ENCODE results near the gene ANXA2.

The ANXA2 gene

DNA sequence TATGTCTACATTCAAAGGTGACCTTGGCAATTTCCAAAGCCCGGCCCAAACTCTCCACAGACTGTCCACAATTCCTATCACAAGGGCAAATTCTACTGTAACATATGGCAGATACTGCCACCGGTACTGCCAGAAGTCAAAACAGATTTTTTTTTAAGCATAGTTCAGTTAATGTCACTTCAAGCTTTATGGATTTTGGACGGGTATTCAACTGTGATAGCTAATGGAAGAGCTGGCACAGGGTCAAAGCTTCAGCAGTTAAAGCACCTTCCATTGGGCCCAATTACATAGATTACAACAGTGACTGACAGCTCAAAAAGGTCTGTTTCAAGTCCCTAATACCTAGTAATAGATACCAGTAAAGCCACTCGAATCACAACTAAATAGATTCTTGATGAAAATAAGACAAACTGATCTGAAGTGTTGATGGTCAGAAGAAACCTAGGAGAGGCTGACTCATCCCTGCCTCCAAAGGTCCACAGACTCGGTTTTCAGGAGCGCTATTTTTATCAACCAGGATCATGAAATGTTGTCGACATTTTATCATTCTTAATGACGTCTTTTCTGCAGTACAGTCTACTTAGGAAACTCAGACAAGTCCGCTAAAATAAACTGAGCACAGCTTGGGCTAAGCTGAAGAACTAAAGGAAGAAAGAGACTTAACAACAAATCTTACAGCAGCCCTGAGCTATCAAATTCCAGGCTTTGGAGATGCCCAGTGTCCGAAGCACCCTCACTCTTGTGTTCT, 38.7 kb downstream of the ANXA2 start:
- no peak for TF ChIP-seq CTCF (IDR thresholded peaks at IDR 0.05)

GRCh38 chr15:60356832-60357231, 41.0 kb downstream of the ANXA2 start:
- no peak for TF ChIP-seq CTCF (IDR thresholded peaks at IDR 0.05)

- TF ChIP-seq CTCF (IDR thresholded peaks at IDR 0.05): no peak
Observed at GRCh38 chr15:60355148-60355857, 42.5 kb downstream of the ANXA2 start.

DNA sequence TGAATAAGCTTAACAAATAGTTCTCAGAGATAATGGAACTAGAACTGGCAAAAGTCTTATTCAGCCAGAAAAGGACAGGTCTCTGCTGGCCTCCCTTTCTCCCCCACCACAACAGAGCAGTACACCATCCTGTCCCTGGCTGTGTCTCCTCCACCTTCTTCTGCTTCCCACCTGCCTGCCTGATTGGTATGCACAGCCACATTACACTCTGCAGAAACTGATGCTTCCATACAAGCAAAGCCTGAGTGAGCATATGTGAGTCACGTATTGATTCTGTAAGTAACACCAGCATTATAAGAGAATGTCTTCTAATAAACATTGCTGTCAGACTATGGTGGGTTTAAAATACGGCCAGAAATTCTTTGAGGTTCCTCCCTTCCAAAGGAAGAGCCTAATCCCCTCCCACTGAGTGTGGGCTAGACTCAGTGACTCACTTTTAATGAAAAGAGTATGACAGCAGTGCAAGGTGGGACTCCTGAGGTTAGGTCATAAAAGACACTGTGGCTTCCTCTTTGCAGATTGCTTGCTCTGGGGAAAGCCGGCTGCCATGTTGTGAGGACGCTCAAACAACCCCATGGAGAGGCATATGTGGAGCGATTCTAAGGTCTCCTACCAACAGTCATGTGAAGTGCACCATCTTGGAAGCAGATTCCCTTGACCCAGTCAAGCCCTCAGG, 44.4 kb downstream of the ANXA2 start:
- TF ChIP-seq CTCF (IDR thresholded peaks at IDR 0.05): no peak

DNA sequence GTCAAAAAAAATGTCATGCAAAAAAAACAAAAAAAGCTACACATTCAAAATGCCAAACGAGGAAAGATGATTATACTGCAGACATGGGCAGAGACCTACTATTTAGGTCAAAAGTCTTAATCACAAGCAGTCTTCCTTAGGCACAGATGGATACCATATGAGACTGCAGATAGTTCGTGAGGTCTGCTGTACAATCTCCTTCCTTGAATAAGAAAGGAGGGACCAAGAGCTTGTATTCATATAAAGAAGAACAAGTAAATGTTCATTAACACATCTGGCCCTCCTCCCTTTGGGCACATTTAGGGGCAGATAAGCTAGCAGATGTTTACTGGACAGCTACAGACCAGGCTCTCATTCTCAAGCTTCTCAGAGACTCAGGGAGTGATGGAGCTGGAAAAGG, 45.3 kb downstream of the ANXA2 start:
- TF ChIP-seq CTCF (IDR thresholded peaks at IDR 0.05): no peak

DNA sequence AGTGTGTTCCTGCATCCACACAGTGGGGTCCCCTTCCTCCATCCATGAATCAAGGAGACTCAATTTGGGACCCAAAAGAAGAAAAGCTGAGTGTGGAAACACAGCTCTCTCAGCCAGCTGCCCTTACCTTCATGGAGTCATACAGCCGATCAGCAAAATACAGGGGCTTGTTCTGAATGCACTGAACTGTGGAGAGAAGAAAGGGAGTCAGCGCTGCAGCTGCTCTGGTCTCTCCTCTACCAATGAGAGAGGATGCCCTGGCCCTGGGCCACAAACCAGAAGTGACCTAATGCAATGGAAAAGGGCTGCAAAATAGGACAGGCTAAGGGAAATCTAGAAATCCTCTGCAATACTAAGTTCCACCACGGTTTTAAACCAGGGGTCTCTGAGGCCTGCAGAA, 46.7 kb downstream of the ANXA2 start:
- TF ChIP-seq CTCF (IDR thresholded peaks at IDR 0.05): no peak

GRCh38 chr15:60350108-60350507, 47.7 kb downstream of the ANXA2 start:
- no peak for TF ChIP-seq CTCF (IDR thresholded peaks at IDR 0.05)
